ENCODE data around the gene CNGB1. TPM values are rescaled to one million over a fixed set of nuclear protein-coding genes. Genes with fewer than 3 reads are reported as not detected.
A peak's percentile ranks its signal among the peaks of the same experiment; 100 is the strongest.

The CNGB1 gene
- total RNA-seq, 3 donors from 2014 or later = 0.14 to 2.0 (median 0.55) TPM

GRCh38 chr16:57999366-57999970, 28.5 kb upstream of the CNGB1 start:
- intact Hi-C loops (cut with DNase I, micrococcal nuclease) = no loop called here

GRCh38 chr16:57998992-57999365, 28.1 kb upstream of the CNGB1 start:
- Histone ChIP-seq H3K9me3 (no peaks in the 10 kb centered on the region), H3K4me1 (ENCODE audit: low read depth) (peaks cover 11% of the 10 kb centered on the region), H3K36me3 (ENCODE audit: low read depth) (no peaks in the 10 kb centered on the region), H3K4me3 (no peak overlapping the region)
- no peak for ATAC-seq
- intact Hi-C loops (cut with DNase I, micrococcal nuclease) = no loop called here
- no peak for TF ChIP-seq CTCF (IDR thresholded peaks at IDR 0.05)
- no peak for DNase-seq

More at GRCh38 chr16:57999366-57999970, 28.5 kb upstream of the CNGB1 start:
- Histone ChIP-seq H3K4me1 (ENCODE audit: low read depth) (peaks cover 11% of the 10 kb centered on the region), H3K4me3 (no peak overlapping the region), H3K9me3 (no peaks in the 10 kb centered on the region), H3K36me3 (ENCODE audit: low read depth) (no peaks in the 10 kb centered on the region)
- TF ChIP-seq CTCF (IDR thresholded peaks at IDR 0.05) = no peak
- ATAC-seq (no peak), DNase-seq (peak in 1 of 3 donors; percentile 41)

- H3K4me1 ChIP-seq (ENCODE audit: low read depth) = peaks cover 11% of the 10 kb centered on the region
- intact Hi-C loops (cut with DNase I, micrococcal nuclease) = no loop called here
- DNase-seq (peak; percentile 35 to 82 (median 65)), ATAC-seq (peak; percentile 2)
- H3K4me3 ChIP-seq = no peak overlapping the region
- no peaks in the 10 kb centered on the region for H3K36me3 ChIP-seq (ENCODE audit: low read depth)
- no peak for TF ChIP-seq CTCF (IDR thresholded peaks at IDR 0.05)
- no peaks in the 10 kb centered on the region for H3K9me3 ChIP-seq
Observed at GRCh38 chr16:57998486-57998885, 27.6 kb upstream of the CNGB1 start.

GRCh38 chr16:57997528-57998265, 26.8 kb upstream of the CNGB1 start:
- intact Hi-C loops (cut with DNase I, micrococcal nuclease) = no loop called here

GRCh38 chr16:57997176-57997527, 26.2 kb upstream of the CNGB1 start:
- ATAC-seq (no peak), DNase-seq (no peak)
- TF ChIP-seq CTCF (IDR thresholded peaks at IDR 0.05) = no peak
- peaks cover 11% of the 10 kb centered on the region for H3K4me1 ChIP-seq (ENCODE audit: low read depth)
- intact Hi-C loops (cut with DNase I, micrococcal nuclease) = no loop called here
- no peak overlapping the region for H3K4me3 ChIP-seq
- H3K9me3 ChIP-seq = no peaks in the 10 kb centered on the region
- H3K36me3 ChIP-seq (ENCODE audit: low read depth) = no peaks in the 10 kb centered on the region

More at GRCh38 chr16:57997528-57998265, 26.8 kb upstream of the CNGB1 start:
- H3K36me3 ChIP-seq (ENCODE audit: low read depth) = no peaks in the 10 kb centered on the region
- no peak for TF ChIP-seq CTCF (IDR thresholded peaks at IDR 0.05)
- ATAC-seq (no peak), DNase-seq (no peak)
- peaks cover 11% of the 10 kb centered on the region for H3K4me1 ChIP-seq (ENCODE audit: low read depth)
- no peaks in the 10 kb centered on the region for H3K9me3 ChIP-seq
- no peak overlapping the region for H3K4me3 ChIP-seq

All from mucosa of descending colon (tissue), 3 donors.